Psoas muscle (tissue), 8 donors: ENCODE measurements around the gene LHFPL6. TPM values are rescaled to one million over a fixed set of nuclear protein-coding genes. Genes with fewer than 3 reads are reported as not detected.

Experiments
- ATAC-seq, 4 donors: fragments of 200-7000 bp; cut with Tn5 transposase; one replicate each; pipeline ENCODE4 v1.9.1; 2020; ENCODE audit warnings: moderate library complexity in 3 of 4, mild to moderate bottlenecking in 2 of 4
- DNase-seq, 2 donors: peaks; one replicate each; pipeline ENCODE4 v3.0.0-alpha.2; 2020
- H3K27ac ChIP-seq: fragments of 200-600 bp; one replicate; pipeline ENCODE4 v1.8.0; 2022
- H3K27me3 ChIP-seq, 3 donors: fragments of 200-600 bp in 1 of 3; one replicate each; pipeline versions ENCODE4 v1.6.1 to v1.8.0; 2013 to 2022; ENCODE audit warnings: low read length in 2 of 3, mild to moderate bottlenecking in 2 of 3, moderate library complexity in 1 of 3; ENCODE audit not compliant: insufficient read depth in 3 of 3
- H3K36me3 ChIP-seq, 2 donors: fragments of 200-600 bp in 1 of 2; one replicate each; pipeline versions ENCODE4 v1.6.1 to v1.8.0; 2013 to 2022; ENCODE audit warnings: low read depth in 1 of 2, mild to moderate bottlenecking in 1 of 2, moderate library complexity in 1 of 2; ENCODE audit not compliant: insufficient read depth in 1 of 2
- H3K4me1 ChIP-seq: fragments of 200-600 bp; one replicate; pipeline ENCODE4 v1.8.0; 2022
- H3K4me3 ChIP-seq: fragments of 200-600 bp; one replicate; pipeline ENCODE4 v1.8.0; 2022; ENCODE audit warnings: mild to moderate bottlenecking
- H3K9me3 ChIP-seq: fragments of 200-600 bp; one replicate; pipeline ENCODE4 v1.8.0; 2022
- CTCF ChIP-seq: fragments of 200-600 bp; IDR thresholded peaks from one replicate; pipeline ENCODE4 v1.8.0; 2022; ENCODE audit warnings: antibody characterized with exemption
- WGBS, 3 donors: extraction: QIAGEN DNeasy Blood & Tissue Kit; methylation state at CpG; one replicate each; pipeline versions ENCODE4 v1.1.6 to v1.1.7; 2013; 5-methylcytosine and 5-hydroxymethylcytosine counted together
- intact Hi-C, 2 donors: fragments of 100-400 bp; cut with DNase I; formaldehyde crosslinking; loops; one replicate each; pipeline versions ENCODE4 v1.11.0 to v1.14.2; 2022
- polyA plus RNA-seq, 3 donors: library from polyadenylated mRNA; stranded (reverse); fragments of 200-250 nt; gene quantifications; one replicate each; pipeline ENCODE4 v1.2.3, GENCODE V29; 2013
- total RNA-seq, 4 donors: library from RNA; stranded (reverse); fragmentation: NEBNext Ultra II Directional in 2 of 4; extraction: Animal tissue kit (Norgen Biotek cat#: 25700) in 2 of 4; gene quantifications; one replicate each; pipeline versions ENCODE4 v1.2.1 to v1.2.4, GENCODE V29; 2021 to 2023
- donor health status: healthy with polysubstance abuse.
- donor health status: DM: no; HTN: no; CAD: no; lungs with moderate emphysema.
- donor health status: Bipolar disorder and iron deficiency.
- donor health status: healthy.
- donor health status: DM: yes; HTN: yes; CAD: no.
- donor health status: DM: no; HTN: no; CAD: no.
- donor health status: DM: no; HTN: no; CAD: no.
- donor health status: DM: yes; HTN: yes; CAD: no.

The LHFPL6 gene
- total and polyA plus RNA-seq, 7 donors: 15.0 to 35.8 (median 17.3) TPM

GRCh38 chr13:39506559-39507390 is 96.2 kb downstream of the LHFPL6 start:
- 67 to 70% (median 69%) methylated on average over 7 of the region's 7 CpGs for WGBS, 3 donors
- intact Hi-C loops: no loop called here
- peaks cover under 1% of the 10 kb centered on the region for H3K4me1 ChIP-seq
- no peak overlapping the region for H3K4me3 ChIP-seq
- H3K27me3 ChIP-seq: no peaks in the 10 kb centered on the region
- H3K36me3 ChIP-seq: no peaks in the 10 kb centered on the region
- ATAC-seq (no peak), DNase-seq (no peak)
- H3K27ac ChIP-seq: no peak overlapping the region
- H3K9me3 ChIP-seq: no peaks in the 10 kb centered on the region
- no peak for TF ChIP-seq CTCF

GRCh38 chr13:39505151-39505550 is 97.8 kb downstream of the LHFPL6 start:
- DNase-seq (no peak), ATAC-seq (no peak)
- Histone ChIP-seq H3K9me3 (no peaks in the 10 kb centered on the region), H3K36me3 (no peaks in the 10 kb centered on the region), H3K27ac (no peak overlapping the region), H3K4me1 (peaks cover 4% of the 10 kb centered on the region), H3K27me3 (no peaks in the 10 kb centered on the region), H3K4me3 (no peak overlapping the region)
- no peak for TF ChIP-seq CTCF
- 71 to 79% (median 76%) methylated on average over 5 of the region's 5 CpGs for WGBS, 3 donors
- intact Hi-C loops: no loop called here

GRCh38 chr13:39503048-39503447 is 99.9 kb downstream of the LHFPL6 start:
- intact Hi-C loops: no loop called here
- Histone ChIP-seq H3K27ac (no peak overlapping the region), H3K27me3 (no peaks in the 10 kb centered on the region), H3K4me3 (no peak overlapping the region), H3K36me3 (no peaks in the 10 kb centered on the region), H3K4me1 (peaks cover 11% of the 10 kb centered on the region), H3K9me3 (no peaks in the 10 kb centered on the region)
- DNase-seq (no peak), ATAC-seq (no peak)
- WGBS, 3 donors: 78 to 89% (median 85%) methylated on average over 3 of the region's 3 CpGs
- no peak for TF ChIP-seq CTCF

GRCh38 chr13:39501702-39502324 is 101.2 kb downstream of the LHFPL6 start:
- 44 to 49% (median 46%) methylated on average over 3 of the region's 3 CpGs for WGBS, 3 donors

More at GRCh38 chr13:39501702-39502324, 101.2 kb downstream of the LHFPL6 start:
- Histone ChIP-seq H3K4me3 (no peak overlapping the region), H3K27ac (no peak overlapping the region), H3K9me3 (no peaks in the 10 kb centered on the region), H3K36me3 (no peaks in the 10 kb centered on the region), H3K27me3 (no peaks in the 10 kb centered on the region), H3K4me1 (peaks cover 11% of the 10 kb centered on the region)
- ATAC-seq: no peak
- no peak for DNase-seq
- TF ChIP-seq CTCF: no peak
- intact Hi-C loops: no loop called here
